Activated naive CD4-positive, alpha-beta T cell treated with anti-CD3 and anti-CD28 coated beads, Interleukin-2, amount 50 U/mL, for 24 hours (primary cell): ENCODE measurements around the gene SLC7A6.

Experiments used
- H3K27ac Mint-ChIP-seq: one replicate; pipeline ENCODE4 v1.8.0; 2021; ENCODE audit warnings: mild to moderate bottlenecking, mixed read lengths
- H3K27me3 Mint-ChIP-seq: one replicate; pipeline ENCODE4 v1.8.0; 2021; ENCODE audit warnings: mixed read lengths
- H3K36me3 Mint-ChIP-seq: one replicate; pipeline ENCODE4 v1.8.0; 2021; ENCODE audit warnings: mixed read lengths
- H3K4me1 Mint-ChIP-seq: one replicate; pipeline ENCODE4 v1.8.0; 2021; ENCODE audit warnings: mixed read lengths
- H3K4me3 Mint-ChIP-seq: one replicate; pipeline ENCODE4 v1.8.0; 2021; ENCODE audit warnings: mild to moderate bottlenecking, mixed read lengths
- H3K9me3 Mint-ChIP-seq: one replicate; pipeline ENCODE4 v1.8.0; 2021; ENCODE audit warnings: mixed read lengths

The SLC7A6 gene

GRCh38 chr16:68259007-68259825 lies 5.1 kb upstream of the SLC7A6 start:
- H3K4me3 Mint-ChIP-seq: no peak overlapping the region
- no peaks in the 10 kb centered on the region for H3K9me3 Mint-ChIP-seq
- peaks cover 30% of the 10 kb centered on the region for H3K4me1 Mint-ChIP-seq
- no peaks in the 10 kb centered on the region for H3K27me3 Mint-ChIP-seq
- no peak overlapping the region for H3K27ac Mint-ChIP-seq
- H3K36me3 Mint-ChIP-seq: no peaks in the 10 kb centered on the region

- H3K27ac Mint-ChIP-seq: peak overlapping the region; percentile 99
- peaks cover 48% of the 10 kb centered on the region for H3K4me1 Mint-ChIP-seq
- H3K27me3 Mint-ChIP-seq: no peaks in the 10 kb centered on the region
- peak overlapping the region; percentile 97 for H3K4me3 Mint-ChIP-seq
- H3K36me3 Mint-ChIP-seq: peaks cover 5% of the 10 kb centered on the region
- H3K9me3 Mint-ChIP-seq: no peaks in the 10 kb centered on the region
Observed at GRCh38 chr16:68263559-68264127, 683 bp upstream of the SLC7A6 start.

GRCh38 chr16:68265078-68265920 lies 973 bp downstream of the SLC7A6 start:
- Mint-ChIP-seq H3K27ac (peak overlapping the region; percentile 96), H3K36me3 (peaks cover 5% of the 10 kb centered on the region), H3K4me3 (peak overlapping the region; percentile 94), H3K4me1 (peaks cover 63% of the 10 kb centered on the region), H3K9me3 (no peaks in the 10 kb centered on the region), H3K27me3 (no peaks in the 10 kb centered on the region)

GRCh38 chr16:68267612-68268405 lies 3.5 kb downstream of the SLC7A6 start:
- Mint-ChIP-seq H3K9me3 (no peaks in the 10 kb centered on the region), H3K27me3 (no peaks in the 10 kb centered on the region), H3K36me3 (peaks cover 5% of the 10 kb centered on the region), H3K4me3 (peak overlapping the region; percentile 71), H3K4me1 (peaks cover 76% of the 10 kb centered on the region), H3K27ac (peak overlapping the region; percentile 94)

GRCh38 chr16:68269793-68270192 lies 5.5 kb downstream of the SLC7A6 start:
- H3K36me3 Mint-ChIP-seq: peaks cover 14% of the 10 kb centered on the region
- H3K27me3 Mint-ChIP-seq: no peaks in the 10 kb centered on the region
- peak overlapping the region; percentile 17 for H3K27ac Mint-ChIP-seq
- H3K4me3 Mint-ChIP-seq: peak overlapping the region; percentile 27
- H3K9me3 Mint-ChIP-seq: no peaks in the 10 kb centered on the region
- peaks cover 84% of the 10 kb centered on the region for H3K4me1 Mint-ChIP-seq

- Mint-ChIP-seq H3K27me3 (no peaks in the 10 kb centered on the region), H3K4me3 (peak overlapping the region; percentile 27), H3K36me3 (peaks cover 14% of the 10 kb centered on the region), H3K4me1 (peaks cover 89% of the 10 kb centered on the region), H3K9me3 (no peaks in the 10 kb centered on the region), H3K27ac (peak overlapping the region; percentile 87)
Observed at GRCh38 chr16:68270353-68270752, 6.0 kb downstream of the SLC7A6 start.

- peak overlapping the region; percentile 97 for H3K27ac Mint-ChIP-seq
- H3K9me3 Mint-ChIP-seq: no peaks in the 10 kb centered on the region
- peaks cover 82% of the 10 kb centered on the region for H3K4me1 Mint-ChIP-seq
- H3K27me3 Mint-ChIP-seq: no peaks in the 10 kb centered on the region
- H3K4me3 Mint-ChIP-seq: peak overlapping the region; percentile 73
- H3K36me3 Mint-ChIP-seq: peaks cover 14% of the 10 kb centered on the region
Observed at GRCh38 chr16:68272507-68273209, 8.3 kb downstream of the SLC7A6 start.

- H3K9me3 Mint-ChIP-seq: no peaks in the 10 kb centered on the region
Observed at GRCh38 chr16:68273459-68273858, 9.1 kb downstream of the SLC7A6 start.

GRCh38 chr16:68273896-68274295 lies 9.6 kb downstream of the SLC7A6 start:
- Mint-ChIP-seq H3K27me3 (no peaks in the 10 kb centered on the region), H3K36me3 (peaks cover 14% of the 10 kb centered on the region), H3K27ac (peak overlapping the region; percentile 87), H3K4me1 (peaks cover 73% of the 10 kb centered on the region), H3K9me3 (no peaks in the 10 kb centered on the region), H3K4me3 (peak overlapping the region; percentile 73)

More at GRCh38 chr16:68273459-68273858, 9.1 kb downstream of the SLC7A6 start:
- Mint-ChIP-seq H3K4me1 (peaks cover 74% of the 10 kb centered on the region), H3K4me3 (peak overlapping the region; percentile 73), H3K36me3 (peaks cover 14% of the 10 kb centered on the region), H3K27me3 (no peaks in the 10 kb centered on the region), H3K27ac (peak overlapping the region; percentile 97)

- no peaks in the 10 kb centered on the region for H3K9me3 Mint-ChIP-seq
- peaks cover 14% of the 10 kb centered on the region for H3K36me3 Mint-ChIP-seq
- no peaks in the 10 kb centered on the region for H3K27me3 Mint-ChIP-seq
- peak overlapping the region; percentile 87 for H3K27ac Mint-ChIP-seq
- peak overlapping the region; percentile 73 for H3K4me3 Mint-ChIP-seq
- peaks cover 71% of the 10 kb centered on the region for H3K4me1 Mint-ChIP-seq
Observed at GRCh38 chr16:68274441-68274840, 10.1 kb downstream of the SLC7A6 start.

GRCh38 chr16:68275611-68276191 lies 11.4 kb downstream of the SLC7A6 start:
- Mint-ChIP-seq H3K36me3 (peaks cover 18% of the 10 kb centered on the region), H3K27me3 (no peaks in the 10 kb centered on the region), H3K4me1 (peaks cover 67% of the 10 kb centered on the region), H3K27ac (peak overlapping the region; percentile 76), H3K9me3 (no peaks in the 10 kb centered on the region), H3K4me3 (peak overlapping the region; percentile 73)

- H3K27me3 Mint-ChIP-seq: no peaks in the 10 kb centered on the region
- peak overlapping the region; percentile 76 for H3K27ac Mint-ChIP-seq
- peaks cover 22% of the 10 kb centered on the region for H3K36me3 Mint-ChIP-seq
- H3K4me1 Mint-ChIP-seq: peaks cover 67% of the 10 kb centered on the region
- H3K4me3 Mint-ChIP-seq: peak overlapping the region; percentile 73
- H3K9me3 Mint-ChIP-seq: no peaks in the 10 kb centered on the region
Observed at GRCh38 chr16:68276223-68276622, 11.9 kb downstream of the SLC7A6 start.

GRCh38 chr16:68279726-68280558 lies 15.6 kb downstream of the SLC7A6 start:
- Mint-ChIP-seq H3K4me1 (peaks cover 71% of the 10 kb centered on the region), H3K4me3 (peak overlapping the region; percentile 40), H3K27ac (peak overlapping the region; percentile 88), H3K36me3 (peaks cover 32% of the 10 kb centered on the region), H3K9me3 (no peaks in the 10 kb centered on the region), H3K27me3 (no peaks in the 10 kb centered on the region)
